Measurements from ENCODE around the gene SCN3A. TPM values are rescaled to one million over a fixed set of nuclear protein-coding genes. Genes with fewer than 3 reads are reported as not detected.

The SCN3A gene
- total RNA-seq, 1 experiment from 2014 or later = 0.09 TPM

GRCh38 chr2:165182029-165182428, 21.8 kb downstream of the SCN3A start:
- Mint-ChIP-seq H3K36me3 (ENCODE audit: insufficient read depth, unreplicated experiment) (no peaks in the 10 kb centered on the region), H3K4me3 (ENCODE audit: low read depth, unreplicated experiment) (no peak overlapping the region), H3K4me1 (ENCODE audit: low read depth, unreplicated experiment) (no peaks in the 10 kb centered on the region), H3K27me3 (ENCODE audit: unreplicated experiment) (no peaks in the 10 kb centered on the region), H3K9me3 (ENCODE audit: low read depth, unreplicated experiment) (no peaks in the 10 kb centered on the region), H3K27ac (ENCODE audit: unreplicated experiment) (no peak overlapping the region)
- no peak for TF ChIP-seq CTCF (IDR thresholded peaks at IDR 0.05; ENCODE audit: unreplicated experiment)
- CTCF ChIA-PET = no interaction called here
- no TSS peak for BruUV-seq (replicated peaks)
- no peak for DNase-seq
- intact Hi-C loops (cut with micrococcal nuclease; ENCODE audit: unreplicated experiment) = no loop called here

GRCh38 chr2:165176780-165177179, 27.1 kb downstream of the SCN3A start:
- TF ChIP-seq CTCF (IDR thresholded peaks at IDR 0.05; ENCODE audit: unreplicated experiment) = no peak
- CTCF ChIA-PET = interaction anchor here (0.9 kb wide), 1 partner anchor 27 kb away, joined by 3 read pairs; the partner anchor contains the start of gene SCN3A
- Mint-ChIP-seq H3K36me3 (ENCODE audit: insufficient read depth, unreplicated experiment) (no peaks in the 10 kb centered on the region), H3K27ac (ENCODE audit: unreplicated experiment) (no peak overlapping the region), H3K27me3 (ENCODE audit: unreplicated experiment) (no peaks in the 10 kb centered on the region), H3K4me1 (ENCODE audit: low read depth, unreplicated experiment) (no peaks in the 10 kb centered on the region), H3K9me3 (ENCODE audit: low read depth, unreplicated experiment) (no peaks in the 10 kb centered on the region), H3K4me3 (ENCODE audit: low read depth, unreplicated experiment) (no peak overlapping the region)
- DNase-seq = no peak
- intact Hi-C loops (cut with micrococcal nuclease; ENCODE audit: unreplicated experiment) = no loop called here
- BruUV-seq (replicated peaks) = no TSS peak

GRCh38 chr2:165173215-165173614, 30.6 kb downstream of the SCN3A start:
- H3K27me3 Mint-ChIP-seq (ENCODE audit: unreplicated experiment) = no peaks in the 10 kb centered on the region
- no peak for TF ChIP-seq CTCF (IDR thresholded peaks at IDR 0.05; ENCODE audit: unreplicated experiment)
- CTCF ChIA-PET = no interaction called here
- no TSS peak for BruUV-seq (replicated peaks)
- H3K4me3 Mint-ChIP-seq (ENCODE audit: low read depth, unreplicated experiment) = no peak overlapping the region
- intact Hi-C loops (cut with micrococcal nuclease; ENCODE audit: unreplicated experiment) = no loop called here
- H3K4me1 Mint-ChIP-seq (ENCODE audit: low read depth, unreplicated experiment) = no peaks in the 10 kb centered on the region
- no peak for DNase-seq
- no peak overlapping the region for H3K27ac Mint-ChIP-seq (ENCODE audit: unreplicated experiment)
- H3K9me3 Mint-ChIP-seq (ENCODE audit: low read depth, unreplicated experiment) = no peaks in the 10 kb centered on the region
- H3K36me3 Mint-ChIP-seq (ENCODE audit: insufficient read depth, unreplicated experiment) = no peaks in the 10 kb centered on the region

GRCh38 chr2:165164201-165164600, 39.6 kb downstream of the SCN3A start:
- no peak for DNase-seq
- H3K27me3 Mint-ChIP-seq (ENCODE audit: unreplicated experiment) = no peaks in the 10 kb centered on the region
- no peaks in the 10 kb centered on the region for H3K9me3 Mint-ChIP-seq (ENCODE audit: low read depth, unreplicated experiment)
- no TSS peak for BruUV-seq (replicated peaks)
- CTCF ChIA-PET = no interaction called here
- peaks cover 12% of the 10 kb centered on the region for H3K4me1 Mint-ChIP-seq (ENCODE audit: low read depth, unreplicated experiment)
- H3K4me3 Mint-ChIP-seq (ENCODE audit: low read depth, unreplicated experiment) = no peak overlapping the region
- no peak for TF ChIP-seq CTCF (IDR thresholded peaks at IDR 0.05; ENCODE audit: unreplicated experiment)
- H3K36me3 Mint-ChIP-seq (ENCODE audit: insufficient read depth, unreplicated experiment) = no peaks in the 10 kb centered on the region
- no peak overlapping the region for H3K27ac Mint-ChIP-seq (ENCODE audit: unreplicated experiment)
- intact Hi-C loops (cut with micrococcal nuclease; ENCODE audit: unreplicated experiment) = no loop called here
